Activated B cell treated with CpG ODN at 0.5 μM for 24 hours (primary cell): Measurements from ENCODE around the gene PRKCE. TPM values are rescaled to one million over a fixed set of nuclear protein-coding genes. Genes with fewer than 3 reads are reported as not detected.

Source experiments
- ATAC-seq: fragments of 200-7000 bp; cut with Tn5 transposase; one replicate; pipeline ENCODE4 v1.10.0; 2021; ENCODE audit warnings: low read depth, mild to moderate bottlenecking, moderate library complexity
- CTCF ChIA-PET: fragments of 350-600 bp; sonication (Branson Sonifier 250); formaldehyde crosslinking; loops from one replicate; lab custom pipeline; 2021; ENCODE audit warnings: antibody characterized with exemption; lab: Charles Lee
- POLR2A ChIA-PET: fragments of 350-600 bp; sonication (Branson Sonifier 250); formaldehyde crosslinking; loops from one replicate; lab custom pipeline; 2021; ENCODE audit warnings: antibody characterized with exemption; lab: Charles Lee
- DNase-seq: peaks from one replicate; pipeline ENCODE4 v3.0.0; 2022
- H3K27ac Mint-ChIP-seq: one replicate; pipeline ENCODE4 v1.8.0; 2020; ENCODE audit warnings: mixed read lengths
- H3K27me3 Mint-ChIP-seq: one replicate; pipeline ENCODE4 v1.8.0; 2021; ENCODE audit warnings: mixed read lengths
- H3K36me3 Mint-ChIP-seq: one replicate; pipeline ENCODE4 v1.8.0; 2021; ENCODE audit warnings: low read depth, mixed read lengths
- H3K4me1 Mint-ChIP-seq: one replicate; pipeline ENCODE4 v1.8.0; 2021; ENCODE audit warnings: mixed read lengths
- H3K4me3 Mint-ChIP-seq: one replicate; pipeline ENCODE4 v1.8.0; 2020; ENCODE audit warnings: mild to moderate bottlenecking, mixed read lengths
- H3K9me3 Mint-ChIP-seq: one replicate; pipeline ENCODE4 v1.8.0; 2020; ENCODE audit warnings: mixed read lengths
- CTCF ChIP-seq: fragments of 200-600 bp; IDR thresholded peaks from one replicate; pipeline ENCODE4 v1.8.0; 2022; ENCODE audit warnings: antibody characterized with exemption, mild to moderate bottlenecking
- intact Hi-C: fragments of 100-400 bp; cut with micrococcal nuclease; formaldehyde crosslinking; loops from one replicate; pipeline ENCODE4 v1.15.1; 2024
- total RNA-seq: library from RNA; stranded (reverse); gene quantifications from 2 replicates; pipeline ENCODE4 v1.2.3, GENCODE V29; 2022

PRKCE gene
- total RNA-seq, 1 donor from 2014 or later: 53.8 TPM

GRCh38 chr2:45614330-45614729, 37.1 kb upstream of the PRKCE start:
- Mint-ChIP-seq H3K27me3 (no peaks in the 10 kb centered on the region), H3K4me1 (peaks cover 22% of the 10 kb centered on the region), H3K36me3 (peaks cover 8% of the 10 kb centered on the region), H3K27ac (no peak overlapping the region), H3K9me3 (no peaks in the 10 kb centered on the region), H3K4me3 (no peak overlapping the region)
- POLR2A ChIA-PET: interaction anchor here (1.5 kb wide), 1 partner anchor 35 kb away, joined by 5 read pairs; no protein-coding TSS in a partner anchor
- no peak for DNase-seq
- intact Hi-C loops: loop anchor here (5.0 kb wide), 1 partner anchor 683 kb away; the partner anchor contains the start of gene EPAS1
- CTCF ChIA-PET: no interaction called here
- no peak for ATAC-seq
- TF ChIP-seq CTCF: no peak

GRCh38 chr2:45614871-45615415, 36.5 kb upstream of the PRKCE start:
- TF ChIP-seq CTCF: no peak
- ChIA-PET POLR2A (no interaction called here), CTCF (no interaction called here)
- H3K4me1 Mint-ChIP-seq: peaks cover 18% of the 10 kb centered on the region
- no peaks in the 10 kb centered on the region for H3K9me3 Mint-ChIP-seq
- DNase-seq (no peak), ATAC-seq (no peak)
- no peak overlapping the region for H3K4me3 Mint-ChIP-seq
- H3K27me3 Mint-ChIP-seq: no peaks in the 10 kb centered on the region
- H3K27ac Mint-ChIP-seq: no peak overlapping the region
- intact Hi-C loops: loop anchor here (5.0 kb wide), 1 partner anchor 682 kb away; the partner anchor contains the start of gene EPAS1
- H3K36me3 Mint-ChIP-seq: peaks cover 8% of the 10 kb centered on the region

GRCh38 chr2:45616658-45617411, 34.6 kb upstream of the PRKCE start:
- Mint-ChIP-seq H3K27ac (no peak overlapping the region), H3K4me1 (peaks cover 5% of the 10 kb centered on the region), H3K27me3 (no peaks in the 10 kb centered on the region), H3K36me3 (no peaks in the 10 kb centered on the region), H3K4me3 (no peak overlapping the region), H3K9me3 (no peaks in the 10 kb centered on the region)
- no peak for ATAC-seq
- POLR2A ChIA-PET: no interaction called here
- TF ChIP-seq CTCF: no peak
- CTCF ChIA-PET: no interaction called here
- intact Hi-C loops: no loop called here
- DNase-seq: no peak

- no peak for DNase-seq
- ChIA-PET CTCF (no interaction called here), POLR2A (no interaction called here)
- H3K27ac Mint-ChIP-seq: no peak overlapping the region
- no peaks in the 10 kb centered on the region for H3K9me3 Mint-ChIP-seq
- H3K4me3 Mint-ChIP-seq: no peak overlapping the region
- intact Hi-C loops: no loop called here
- no peak for ATAC-seq
- no peaks in the 10 kb centered on the region for H3K36me3 Mint-ChIP-seq
- H3K4me1 Mint-ChIP-seq: no peaks in the 10 kb centered on the region
- no peak for TF ChIP-seq CTCF
- H3K27me3 Mint-ChIP-seq: peaks cover 3% of the 10 kb centered on the region
Measured at GRCh38 chr2:45617496-45617895, 34.0 kb upstream of the PRKCE start.

GRCh38 chr2:45622336-45623075, 29.0 kb upstream of the PRKCE start:
- no peaks in the 10 kb centered on the region for H3K36me3 Mint-ChIP-seq
- no peak for TF ChIP-seq CTCF
- intact Hi-C loops: no loop called here
- no peak overlapping the region for H3K4me3 Mint-ChIP-seq
- no peak overlapping the region for H3K27ac Mint-ChIP-seq
- ATAC-seq: no peak
- POLR2A ChIA-PET: no interaction called here
- no peaks in the 10 kb centered on the region for H3K4me1 Mint-ChIP-seq
- no peaks in the 10 kb centered on the region for H3K9me3 Mint-ChIP-seq
- H3K27me3 Mint-ChIP-seq: peaks cover 7% of the 10 kb centered on the region
- CTCF ChIA-PET: no interaction called here
- DNase-seq: no peak
